ENCODE results near the gene BOD1L1.

BOD1L1 gene

DNA sequence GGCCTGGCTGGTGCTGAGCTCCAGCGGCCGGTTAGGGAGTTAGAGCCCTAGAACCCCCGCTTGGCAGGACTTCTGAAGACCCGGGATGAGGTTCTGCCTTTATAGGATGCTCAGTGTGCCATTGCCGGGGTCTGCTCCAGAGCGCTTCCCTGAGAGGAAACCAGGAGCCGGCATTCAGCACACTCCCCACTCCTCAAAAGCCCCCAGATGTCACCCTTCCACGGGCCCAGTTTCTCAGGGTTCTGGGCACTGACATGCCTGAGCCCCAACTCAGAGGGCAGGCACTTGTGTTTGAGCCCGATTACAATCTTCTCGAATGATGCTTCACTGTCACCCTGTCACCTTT lies 89.7 kb downstream of the BOD1L1 start:
- DNase-seq, result no peak

DNA sequence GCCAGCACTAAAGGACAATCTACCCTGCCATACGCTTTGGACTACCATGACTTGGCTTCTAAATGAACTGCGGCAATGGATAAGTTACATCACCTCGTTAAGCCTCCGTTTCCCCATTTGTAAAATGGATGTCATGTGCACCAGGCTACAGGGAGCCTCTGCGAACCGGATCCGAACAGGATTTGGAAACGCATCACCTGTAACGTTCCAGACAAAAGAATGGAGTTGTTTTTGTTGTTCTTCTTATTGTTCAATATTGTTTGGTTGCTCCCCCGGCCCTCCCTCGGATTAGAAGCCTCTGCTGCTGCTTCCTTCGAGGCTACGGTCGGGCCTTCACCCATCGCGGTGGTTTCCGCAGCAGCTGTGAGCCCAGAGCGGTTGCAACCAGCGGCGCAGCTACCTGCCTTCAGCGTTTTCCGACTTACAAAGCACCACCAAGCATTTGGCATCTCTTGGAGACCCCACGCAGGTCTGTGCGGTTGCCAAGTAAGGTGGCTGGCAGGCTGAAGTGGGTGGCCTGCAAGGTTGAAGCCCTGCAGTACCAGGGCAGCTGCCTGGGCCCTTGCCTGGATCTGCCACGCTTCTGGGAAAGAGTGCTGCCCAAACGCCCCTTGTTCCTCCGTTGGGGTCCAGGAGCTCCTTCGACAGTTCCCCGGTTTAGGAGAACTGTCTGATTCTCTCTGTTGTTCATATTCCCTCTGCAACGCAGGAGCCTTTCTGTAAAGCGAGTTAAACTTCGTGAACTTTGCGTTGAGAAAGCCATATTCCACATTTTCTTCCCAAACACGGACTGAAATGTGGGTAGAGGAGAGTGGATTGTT lies 90.3 kb downstream of the BOD1L1 start:
- DNase-seq, result no peak

DNA sequence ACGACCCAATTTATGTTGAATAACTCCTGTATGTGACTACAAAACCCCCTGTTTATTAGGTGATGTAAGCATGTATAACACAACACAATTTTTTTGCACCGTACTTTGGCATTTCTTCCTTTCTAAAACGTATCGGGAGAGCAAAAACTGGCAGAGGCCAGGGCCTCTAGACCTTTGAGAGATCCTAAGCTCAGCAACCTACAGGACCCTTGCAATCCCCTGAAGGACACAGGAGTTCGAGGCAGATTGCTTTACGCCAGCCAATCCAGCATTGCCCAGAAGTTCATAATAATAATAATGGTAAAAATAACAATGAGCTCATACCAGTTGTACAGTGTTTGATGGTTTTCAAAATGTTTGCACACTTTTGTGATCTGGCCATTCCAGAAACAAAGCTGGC lies 90.9 kb downstream of the BOD1L1 start:
- DNase-seq, result no peak

DNA sequence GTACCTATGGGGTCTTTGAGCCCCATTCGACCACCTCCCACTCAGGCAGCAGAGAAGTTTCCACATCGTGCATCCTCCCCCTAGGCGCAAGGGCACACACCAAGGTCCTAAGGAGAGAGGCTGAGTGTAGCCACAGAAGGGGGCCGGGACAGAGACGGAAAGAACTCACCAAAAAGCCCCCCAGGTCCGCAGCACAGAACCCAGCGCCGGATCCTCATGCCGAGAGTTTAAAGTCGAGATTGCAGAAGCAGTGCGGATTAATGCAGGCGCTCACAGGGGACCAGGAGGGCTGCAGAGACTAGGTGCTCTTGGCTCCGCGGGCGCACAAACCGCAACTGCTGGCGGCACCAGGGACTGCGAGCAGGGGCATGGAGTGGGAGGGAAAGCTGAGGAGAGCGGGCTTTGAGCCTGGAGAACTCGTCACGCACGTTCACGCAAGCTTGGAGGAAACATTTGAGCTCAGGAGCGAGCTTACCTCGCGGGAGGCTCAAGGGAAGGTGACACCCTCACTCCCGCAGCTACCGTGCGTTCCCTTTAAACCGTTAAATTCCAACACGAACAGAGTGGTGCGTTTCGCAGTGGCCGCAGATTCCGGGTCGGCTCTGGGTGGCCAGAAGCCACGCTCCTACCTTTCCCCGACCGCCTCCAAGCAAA lies 91.7 kb downstream of the BOD1L1 start:
- DNase-seq, result no peak

DNA sequence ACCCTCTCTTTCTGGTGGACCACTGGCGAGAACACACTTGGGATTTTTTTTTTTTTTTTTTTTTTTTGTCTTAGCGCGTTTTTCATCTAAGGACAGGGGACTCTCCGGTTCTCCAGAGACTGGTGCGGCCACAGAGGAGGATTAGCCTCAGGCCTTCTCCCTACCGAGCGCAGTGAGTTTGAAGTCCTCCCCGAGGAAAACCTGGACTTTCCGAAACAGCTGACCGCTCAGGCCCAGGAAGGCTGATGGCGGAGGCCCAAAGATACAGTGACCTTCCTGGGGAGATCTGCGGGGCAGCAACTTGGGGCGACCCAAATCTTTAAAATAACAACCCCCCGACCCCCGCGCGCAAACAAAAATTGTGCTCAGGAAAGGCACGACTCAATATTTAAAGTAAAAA lies 92.4 kb downstream of the BOD1L1 start:
- DNase-seq, result no peak

- no peak for DNase-seq
Measured at GRCh38 chr4:13534344-13535063, 93.0 kb downstream of the BOD1L1 start.

DNA sequence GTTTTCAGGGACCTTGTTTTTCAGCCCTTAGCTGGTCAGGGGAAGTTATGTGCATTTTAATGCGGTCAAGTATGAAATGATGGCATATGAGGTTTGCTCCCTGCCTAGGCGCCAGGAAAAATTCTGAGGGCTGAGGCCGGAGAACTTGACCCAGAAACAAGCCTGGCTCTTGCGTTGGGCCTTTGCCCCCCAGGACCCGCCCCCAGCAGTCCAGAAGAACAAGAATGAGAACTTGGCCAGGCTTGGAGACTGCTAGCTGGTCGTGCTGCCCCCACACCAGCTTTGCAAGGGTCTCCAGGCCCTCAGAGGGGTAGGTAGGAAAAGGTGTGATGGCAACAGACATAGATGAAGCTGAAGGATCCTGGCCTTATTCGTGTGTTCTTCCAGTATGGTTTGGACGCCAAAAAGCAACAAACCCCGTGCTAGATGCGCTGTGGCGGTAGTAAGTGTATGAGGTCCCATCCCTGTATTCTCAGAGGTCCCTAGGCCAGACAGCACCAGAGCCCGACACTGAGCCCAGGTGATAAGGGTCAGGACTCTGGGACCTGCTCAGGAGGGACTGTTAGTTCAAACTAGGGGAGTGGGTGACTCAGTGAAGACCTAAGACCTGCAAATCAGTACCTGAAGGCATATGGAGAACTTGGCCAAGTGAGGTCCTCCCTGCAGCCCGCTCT lies 93.7 kb downstream of the BOD1L1 start:
- DNase-seq, result no peak

DNA sequence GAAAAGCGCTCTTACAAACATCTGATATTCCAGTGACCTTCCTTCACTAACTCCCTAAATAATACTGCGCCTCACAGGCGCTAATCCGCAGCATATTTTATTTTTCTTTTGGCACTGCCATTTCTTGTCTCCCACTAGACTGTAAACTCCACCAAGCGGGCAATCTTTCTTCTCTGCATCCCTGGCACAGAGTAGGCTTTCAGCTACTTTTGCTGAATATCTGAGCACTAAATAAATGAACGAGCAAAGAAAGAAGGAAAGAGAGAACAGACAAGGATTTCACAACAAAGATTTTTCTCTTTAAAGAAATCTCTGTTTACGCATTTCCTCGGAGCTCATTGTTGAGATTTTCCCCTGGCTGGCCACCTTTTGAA lies 95.9 kb downstream of the BOD1L1 start:
- DNase-seq, result no peak

- no peak for DNase-seq
Measured at GRCh38 chr4:13530823-13531624, 96.5 kb downstream of the BOD1L1 start.

GRCh38 chr4:13529128-13529919 lies 98.2 kb downstream of the BOD1L1 start:
- no peak for DNase-seq

DNA sequence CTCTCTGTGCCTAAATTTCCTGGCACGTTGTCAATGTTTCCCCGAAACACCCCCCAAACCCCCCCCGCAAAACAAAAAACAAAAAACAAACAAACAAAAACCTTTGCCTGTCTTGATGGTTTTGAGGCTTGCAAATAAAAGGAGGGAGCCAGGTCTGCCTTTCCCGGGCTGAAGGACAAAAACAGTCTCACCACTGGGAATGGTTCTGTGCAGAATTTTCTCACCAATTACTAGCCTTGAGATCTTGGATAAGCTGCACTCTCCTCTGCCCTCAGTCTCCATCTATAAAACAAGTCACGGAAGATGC lies 98.8 kb downstream of the BOD1L1 start:
- DNase-seq, result no peak

GRCh38 chr4:13527981-13528820 lies 99.3 kb downstream of the BOD1L1 start:
- peak; percentile 40 for DNase-seq

GRCh38 chr4:13527192-13527980 lies 100.1 kb downstream of the BOD1L1 start:
- no peak for DNase-seq

DNA sequence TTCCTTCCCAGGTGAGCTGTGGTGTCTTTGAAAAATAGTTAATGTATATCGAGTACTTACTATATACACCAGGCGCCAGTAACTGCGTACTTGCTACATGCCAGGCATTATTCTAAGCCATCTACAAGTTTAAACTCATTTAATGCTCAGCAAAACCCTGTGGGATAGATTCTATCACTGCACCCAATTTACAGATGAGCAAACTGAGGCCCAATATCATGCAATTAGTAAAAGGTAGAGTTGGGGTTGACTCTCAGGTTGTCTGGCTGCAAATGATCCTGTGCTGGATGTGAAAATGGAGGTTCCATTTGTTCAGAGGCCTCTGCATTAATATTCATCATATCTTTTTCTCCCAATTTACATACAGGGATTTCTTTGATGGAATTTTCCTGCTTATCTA lies 100.9 kb downstream of the BOD1L1 start:
- no peak for DNase-seq

DNA sequence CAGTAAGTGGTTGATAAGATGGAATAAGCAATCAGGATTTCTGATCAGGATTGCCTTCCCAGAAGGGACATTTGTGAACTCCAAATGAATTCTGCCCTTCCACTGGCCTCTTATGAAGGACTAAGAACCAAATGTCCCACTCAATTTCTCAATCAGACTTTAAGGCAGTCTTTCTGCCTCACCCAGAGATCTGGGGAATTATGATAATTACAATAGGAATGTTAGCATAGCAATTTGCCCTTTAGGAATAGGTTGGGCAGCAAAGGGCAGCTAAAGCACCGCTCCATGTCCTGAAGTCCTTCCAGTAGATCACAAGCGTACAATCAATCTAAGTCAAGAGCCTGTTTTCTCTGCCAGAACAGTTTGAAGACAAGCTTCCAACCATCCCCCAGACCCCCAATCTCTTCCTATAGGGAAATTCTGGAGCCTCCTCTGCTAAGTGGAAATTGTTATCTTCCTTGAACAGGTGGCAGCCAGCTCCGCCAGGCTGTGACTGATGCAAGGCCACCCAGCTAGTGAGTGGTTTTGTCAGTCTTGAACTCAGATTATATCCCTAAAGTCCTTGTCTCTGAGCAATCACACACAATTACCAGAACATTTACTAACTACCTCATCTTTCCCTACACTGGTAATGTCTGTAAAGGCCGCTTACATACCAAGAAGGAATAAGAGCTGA lies 101.8 kb downstream of the BOD1L1 start:
- no peak for DNase-seq

DNA sequence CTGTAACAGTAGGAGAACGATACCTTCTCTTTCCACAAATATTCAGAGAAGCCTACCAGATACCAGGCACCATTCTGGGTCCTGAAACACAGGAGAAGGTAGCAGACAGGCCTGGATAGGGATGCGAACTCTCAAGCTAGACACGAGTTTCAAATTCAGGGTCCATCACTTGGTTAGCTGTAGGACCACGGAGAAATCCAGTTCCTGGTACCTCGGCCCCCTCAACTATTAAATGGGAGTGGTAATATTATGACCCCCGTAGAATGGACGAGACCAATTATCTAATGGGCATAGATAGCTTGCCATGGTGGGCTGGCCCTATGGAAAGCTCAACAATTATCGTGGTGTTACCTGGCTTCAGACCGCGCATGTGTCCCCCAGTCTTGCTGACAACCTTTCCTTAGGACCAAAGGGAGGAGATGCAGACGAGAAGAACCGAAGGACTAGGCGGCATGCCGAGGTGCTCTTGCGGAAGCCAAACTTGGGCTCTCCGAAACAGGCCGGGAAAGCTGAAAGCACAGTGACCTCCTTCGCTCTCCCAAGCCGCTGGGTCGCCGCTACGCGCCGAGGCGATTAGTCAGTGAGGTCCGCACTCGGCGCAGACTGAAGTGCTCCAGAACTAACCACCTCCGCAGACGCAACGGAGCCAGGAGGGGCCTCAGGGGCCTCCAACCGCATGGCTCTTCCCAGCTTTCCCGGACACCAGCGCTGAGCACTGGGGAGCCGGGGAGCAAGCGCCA lies 102.9 kb downstream of the BOD1L1 start:
- no peak for DNase-seq

- DNase-seq, result no peak
Measured at GRCh38 chr4:13523591-13524503, 103.7 kb downstream of the BOD1L1 start.

DNA sequence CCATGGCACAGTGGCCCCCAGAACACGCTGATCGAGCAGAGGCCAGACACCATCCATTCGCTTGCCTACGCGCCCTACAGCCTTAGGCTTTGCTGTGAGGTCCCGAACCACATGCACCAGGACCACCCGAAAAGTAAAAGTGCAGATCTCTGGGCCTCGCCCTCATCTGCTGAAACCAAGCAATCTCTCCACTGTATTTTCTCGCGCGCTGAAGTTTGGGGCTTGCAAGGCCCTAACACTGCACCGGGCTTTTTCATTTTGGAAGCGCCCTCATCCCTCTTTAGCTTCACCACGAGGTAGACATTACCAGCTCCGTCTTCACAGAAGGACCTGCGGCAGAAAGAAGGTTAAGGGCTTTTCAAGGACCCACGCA lies 104.4 kb downstream of the BOD1L1 start:
- no peak for DNase-seq
